Panc1 (cell line): ENCODE measurements around the gene HDAC7. TPM values are rescaled to one million over a fixed set of nuclear protein-coding genes. Genes with fewer than 3 reads are reported as not detected.

Experiments
- ATAC-seq: fragments of 200-7000 bp; cut with Tn5 transposase; 2 replicates; pipeline ENCODE4 v1.9.1; 2020; ENCODE audit warnings: mild to moderate bottlenecking, moderate library complexity
- BruUV-seq: library from RNA; stranded (reverse); fragments of 400-500 nt; replicated peaks from 2 replicates; lab custom pipeline; 2021; lab: Mats Ljungman, UMichigan
- CTCF ChIA-PET: fragments of 300-600 bp; sonication (Branson Sonifier 250); formaldehyde crosslinking; loops from one replicate; lab custom pipeline; 2022; ENCODE audit warnings: antibody characterized with exemption; lab: Charles Lee
- POLR2A ChIA-PET: fragments of 300-600 bp; sonication (Branson Sonifier 250); formaldehyde crosslinking; loops from one replicate; lab custom pipeline; 2022; ENCODE audit warnings: antibody characterized with exemption; lab: Charles Lee
- DNase-seq: peaks from one replicate; pipeline ENCODE4 v3.0.0-alpha.2; 2010; ENCODE audit warnings: low read depth, low spot score
- H3K27ac ChIP-seq: 2 replicates; pipeline ENCODE4 v1.5.1; 2011; ENCODE audit warnings: mild to moderate bottlenecking, low read length, inconsistent platforms
- H3K27me3 ChIP-seq: fragments of 200-500 bp; sonication (Bioruptor generic); 2 replicates; pipeline ENCODE4 v1.6.0; 2014; ENCODE audit warnings: low read length, inconsistent platforms; ENCODE audit not compliant: control insufficient read depth, insufficient read depth
- H3K36me3 ChIP-seq: fragments of 200-500 bp; sonication (Bioruptor generic); 2 replicates; pipeline ENCODE4 v1.5.1; 2014; ENCODE audit warnings: inconsistent platforms, mild to moderate bottlenecking, low read length, moderate library complexity; ENCODE audit not compliant: control insufficient read depth, insufficient read depth
- H3K4me1 ChIP-seq: 2 replicates; pipeline ENCODE4 v1.5.1; 2011; ENCODE audit warnings: inconsistent platforms, mild to moderate bottlenecking, low read length, moderate library complexity; ENCODE audit not compliant: control insufficient read depth, insufficient read depth
- H3K4me3 ChIP-seq, 2 experiments: 2 replicates each; pipeline ENCODE4 v1.5.1; 2011 to 2012; ENCODE audit warnings: low read depth in 2 of 2, low read length in 2 of 2, mild to moderate bottlenecking in 2 of 2, inconsistent platforms in 1 of 2, moderate library complexity in 1 of 2
- H3K9me3 ChIP-seq: fragments of 200-500 bp; sonication (Bioruptor generic); 2 replicates; pipeline ENCODE4 v1.5.1; 2014; ENCODE audit warnings: low read depth, mild to moderate bottlenecking, inconsistent platforms, low read length, moderate library complexity; ENCODE audit not compliant: control insufficient read depth, insufficient read depth
- CTCF ChIP-seq: fragments of 450-650 bp; IDR thresholded peaks from 2 replicates; pipeline ENCODE4 v1.5.1; 2017; ENCODE audit warnings: mild to moderate bottlenecking
- POLR2AphosphoS5 ChIP-seq: IDR thresholded peaks from 2 replicates; pipeline ENCODE4 v1.6.1; 2012; ENCODE audit warnings: mild to moderate bottlenecking, low read depth, low read length, moderate library complexity
- SIN3A ChIP-seq: IDR thresholded peaks from 2 replicates; pipeline ENCODE4 v1.6.1; 2012; ENCODE audit warnings: low read depth, mild to moderate bottlenecking, low read length, moderate library complexity, borderline replicate concordance; ENCODE audit not compliant: insufficient read depth
- TCF7L2 ChIP-seq: IDR thresholded peaks from 2 replicates; pipeline ENCODE4 v1.6.1; 2011; ENCODE audit warnings: mild to moderate bottlenecking, low read depth, low read length, inconsistent platforms
- in situ Hi-C: cut with HindIII; loops from 2 replicates; pipeline ENCODE4 v1.10.0; 2016; ENCODE audit warnings: low sequenced_read_pairs, low pct_unique_long_range_greater_than_20kb
- intact Hi-C: fragments of 100-400 bp; cut with micrococcal nuclease; formaldehyde crosslinking; loops from one replicate; pipeline ENCODE4 v1.10.0; 2022; ENCODE audit not compliant: unreplicated experiment
- total RNA-seq: library from RNA; stranded (reverse); gene quantifications from one replicate; pipeline ENCODE4 v1.2.1, GENCODE V29; 2021; ENCODE audit not compliant: unreplicated experiment
- TF ChIP-seq, protein P1 (sequence below), 2 experiments: IDR thresholded peaks; 2 replicates each; pipeline ENCODE4 v1.6.1; 2011 to 2012; ENCODE audit warnings: low read depth in 2 of 2, control low read depth in 1 of 2, low read length in 1 of 2, mild to moderate bottlenecking in 1 of 2, moderate library complexity in 1 of 2; ENCODE audit not compliant: insufficient read depth in 1 of 2

Gene HDAC7
- total RNA-seq, 1 experiment from 2014 or later: 84.2 TPM

- H3K27me3 ChIP-seq: no peaks in the 10 kb centered on the region
- no peaks in the 10 kb centered on the region for H3K9me3 ChIP-seq
- H3K36me3 ChIP-seq: no peaks in the 10 kb centered on the region
- ATAC-seq (no peak), DNase-seq (no peak)
- no peak for TF ChIP-seq CTCF
- TF ChIP-seq POLR2AphosphoS5: no peak
- no peak for TF ChIP-seq TCF7L2
- TF ChIP-seq, protein P1, sequence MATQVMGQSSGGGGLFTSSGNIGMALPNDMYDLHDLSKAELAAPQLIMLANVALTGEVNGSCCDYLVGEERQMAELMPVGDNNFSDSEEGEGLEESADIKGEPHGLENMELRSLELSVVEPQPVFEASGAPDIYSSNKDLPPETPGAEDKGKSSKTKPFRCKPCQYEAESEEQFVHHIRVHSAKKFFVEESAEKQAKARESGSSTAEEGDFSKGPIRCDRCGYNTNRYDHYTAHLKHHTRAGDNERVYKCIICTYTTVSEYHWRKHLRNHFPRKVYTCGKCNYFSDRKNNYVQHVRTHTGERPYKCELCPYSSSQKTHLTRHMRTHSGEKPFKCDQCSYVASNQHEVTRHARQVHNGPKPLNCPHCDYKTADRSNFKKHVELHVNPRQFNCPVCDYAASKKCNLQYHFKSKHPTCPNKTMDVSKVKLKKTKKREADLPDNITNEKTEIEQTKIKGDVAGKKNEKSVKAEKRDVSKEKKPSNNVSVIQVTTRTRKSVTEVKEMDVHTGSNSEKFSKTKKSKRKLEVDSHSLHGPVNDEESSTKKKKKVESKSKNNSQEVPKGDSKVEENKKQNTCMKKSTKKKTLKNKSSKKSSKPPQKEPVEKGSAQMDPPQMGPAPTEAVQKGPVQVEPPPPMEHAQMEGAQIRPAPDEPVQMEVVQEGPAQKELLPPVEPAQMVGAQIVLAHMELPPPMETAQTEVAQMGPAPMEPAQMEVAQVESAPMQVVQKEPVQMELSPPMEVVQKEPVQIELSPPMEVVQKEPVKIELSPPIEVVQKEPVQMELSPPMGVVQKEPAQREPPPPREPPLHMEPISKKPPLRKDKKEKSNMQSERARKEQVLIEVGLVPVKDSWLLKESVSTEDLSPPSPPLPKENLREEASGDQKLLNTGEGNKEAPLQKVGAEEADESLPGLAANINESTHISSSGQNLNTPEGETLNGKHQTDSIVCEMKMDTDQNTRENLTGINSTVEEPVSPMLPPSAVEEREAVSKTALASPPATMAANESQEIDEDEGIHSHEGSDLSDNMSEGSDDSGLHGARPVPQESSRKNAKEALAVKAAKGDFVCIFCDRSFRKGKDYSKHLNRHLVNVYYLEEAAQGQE (IDR thresholded peaks at IDR 0.05; ENCODE audit: insufficient read depth in 1 of 2, low read depth in 2 of 2, low read length in 1 of 2): no peak
- no peak for TF ChIP-seq SIN3A
- intact Hi-C loops (loop anchor here (10.0 kb wide), 1 partner anchor 119 kb away; no protein-coding TSS in a partner anchor), in situ Hi-C loops (no loop called here)
- H3K4me3 ChIP-seq: no peak overlapping the region
- no TSS peak for BruUV-seq
- no peak overlapping the region; the same call in 1 of the 2 replicates for H3K27ac ChIP-seq
- ChIA-PET POLR2A (interaction anchor here (0.7 kb wide), 1 partner anchor 27 kb away, joined by 5 read pairs; no protein-coding TSS in a partner anchor), CTCF (interaction anchor here (0.5 to 0.6 kb wide), 2 partner anchors 41 to 615 kb away, joined by 3 to 12 read pairs; no protein-coding TSS in a partner anchor)
- H3K4me1 ChIP-seq: peaks cover 6% of the 10 kb centered on the region
Observed at GRCh38 chr12:47833591-47834012, 13.9 kb upstream of the HDAC7 start.

GRCh38 chr12:47832263-47832933, 12.7 kb upstream of the HDAC7 start:
- Histone ChIP-seq H3K36me3 (no peaks in the 10 kb centered on the region), H3K27ac (no peak overlapping the region), H3K4me1 (peaks cover 6% of the 10 kb centered on the region), H3K9me3 (no peaks in the 10 kb centered on the region), H3K4me3 (no peak overlapping the region), H3K27me3 (no peaks in the 10 kb centered on the region)
- ATAC-seq: no peak
- POLR2A ChIA-PET: interaction anchor here (0.6 kb wide), 1 partner anchor 59 kb away, joined by 4 read pairs; the partner anchor contains the start of gene SLC48A1
- BruUV-seq: no TSS peak
- DNase-seq: no peak
- in situ Hi-C loops: no loop called here
- CTCF ChIA-PET: interaction anchor here (0.6 to 1.0 kb wide), 2 partner anchors 15 to 19 kb away, joined by 3 read pairs; no protein-coding TSS in a partner anchor
- intact Hi-C loops: loop anchor here (10.0 kb wide), 1 partner anchor 118 kb away; no protein-coding TSS in a partner anchor
- TF ChIP-seq, protein P1 (IDR thresholded peaks at IDR 0.05; ENCODE audit: insufficient read depth in 1 of 2, low read depth in 2 of 2, low read length in 1 of 2): no peak
- TF ChIP-seq TCF7L2: no peak
